NCI-H460 (cell line): Measurements from ENCODE around the gene KIF26B. TPM values are rescaled to one million over a fixed set of nuclear protein-coding genes. Genes with fewer than 3 reads are reported as not detected.

Experiments
- DNase-seq: peaks from one replicate; pipeline ENCODE4 v3.0.0-alpha.2; 2016; ENCODE audit warnings: low read depth; ENCODE audit errors: extremely low read depth
- total RNA-seq: library from RNA; depleted of rRNA; stranded (reverse); fragments of >200 nt; shearing (Covaris generic); gene quantifications from 2 replicates; pipeline ENCODE4 v1.2.3, GENCODE V29; 2014

KIF26B gene
- total RNA-seq, 1 experiment from 2014 or later, result 0.07 TPM

- no peak for DNase-seq
Observed at GRCh38 chr1:245234217-245235081, 79.7 kb downstream of the KIF26B start.

GRCh38 chr1:245235156-245235555, 80.4 kb downstream of the KIF26B start:
- DNase-seq, result no peak

GRCh38 chr1:245240648-245241165, 85.9 kb downstream of the KIF26B start:
- DNase-seq, result no peak

GRCh38 chr1:245241526-245242130, 86.8 kb downstream of the KIF26B start:
- DNase-seq, result no peak

GRCh38 chr1:245242989-245243388, 88.2 kb downstream of the KIF26B start:
- DNase-seq, result no peak

- no peak for DNase-seq
Observed at GRCh38 chr1:245245021-245245667, 90.4 kb downstream of the KIF26B start.

GRCh38 chr1:245246433-245246832, 91.6 kb downstream of the KIF26B start:
- no peak for DNase-seq

GRCh38 chr1:245247356-245247755, 92.6 kb downstream of the KIF26B start:
- no peak for DNase-seq

GRCh38 chr1:245247801-245248200, 93.0 kb downstream of the KIF26B start:
- DNase-seq, result no peak

GRCh38 chr1:245248231-245248731, 93.5 kb downstream of the KIF26B start:
- no peak for DNase-seq

GRCh38 chr1:245255783-245256182, 101.0 kb downstream of the KIF26B start:
- no peak for DNase-seq

GRCh38 chr1:245256528-245256927, 101.7 kb downstream of the KIF26B start:
- no peak for DNase-seq

- no peak for DNase-seq
Observed at GRCh38 chr1:245258271-245258920, 103.6 kb downstream of the KIF26B start.

GRCh38 chr1:245260110-245260882, 105.5 kb downstream of the KIF26B start:
- DNase-seq, result no peak

- DNase-seq, result no peak
Observed at GRCh38 chr1:245260883-245261282, 106.1 kb downstream of the KIF26B start.

- no peak for DNase-seq
Observed at GRCh38 chr1:245261786-245262185, 107.0 kb downstream of the KIF26B start.

GRCh38 chr1:245263529-245264095, 108.8 kb downstream of the KIF26B start:
- no peak for DNase-seq

GRCh38 chr1:245264226-245264625, 109.4 kb downstream of the KIF26B start:
- no peak for DNase-seq

- DNase-seq, result no peak
Observed at GRCh38 chr1:245266105-245266504, 111.3 kb downstream of the KIF26B start.

GRCh38 chr1:245270063-245270462, 115.3 kb downstream of the KIF26B start:
- no peak for DNase-seq
